AG09319 (cell line): ENCODE measurements around the gene GNAO1.

Experiments
- DNase-seq: peaks from one replicate; pipeline ENCODE4 v3.0.0-alpha.2; 2010; ENCODE audit warnings: low read depth; ENCODE audit errors: extremely low read depth
- TF ChIP-seq, protein P1 (sequence below): IDR thresholded peaks from 2 replicates; pipeline ENCODE4 v1.5.1; 2011; ENCODE audit warnings: low read depth, mild to moderate bottlenecking, inconsistent platforms, low read length, moderate library complexity

Gene GNAO1

DNA sequence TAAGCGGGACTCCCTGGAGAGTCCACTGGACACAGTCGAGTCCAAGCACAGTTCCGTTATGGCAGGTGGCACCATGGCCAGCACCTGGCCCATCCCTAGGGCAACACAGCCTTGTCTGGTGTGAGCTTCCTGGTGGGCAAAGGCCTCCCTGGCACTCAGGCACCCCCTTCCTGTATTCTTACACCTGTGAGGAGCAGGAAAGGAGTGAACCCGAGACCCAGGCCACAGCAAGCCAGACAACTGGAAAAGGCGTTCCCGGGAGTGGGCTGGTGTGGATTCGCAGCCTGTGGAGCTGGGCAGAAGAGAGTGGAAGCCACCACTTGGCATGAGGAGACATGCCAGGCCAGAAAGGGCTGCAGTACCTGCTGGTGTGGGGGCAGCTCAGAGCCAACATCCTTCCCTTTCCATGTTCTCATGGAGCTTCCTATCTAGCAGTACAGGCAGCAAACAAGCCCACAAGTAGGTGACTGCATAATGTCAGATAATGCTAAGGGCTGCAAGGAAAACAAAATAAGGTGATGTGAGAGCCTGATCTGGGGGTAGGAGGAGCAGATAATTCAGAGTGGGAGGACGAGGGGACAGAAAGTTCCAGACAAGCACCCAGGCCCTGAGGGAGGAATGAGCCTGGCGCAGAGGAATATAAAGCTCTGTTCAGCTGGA lies 87.0 kb downstream of the GNAO1 start:
- TF ChIP-seq, protein P1, sequence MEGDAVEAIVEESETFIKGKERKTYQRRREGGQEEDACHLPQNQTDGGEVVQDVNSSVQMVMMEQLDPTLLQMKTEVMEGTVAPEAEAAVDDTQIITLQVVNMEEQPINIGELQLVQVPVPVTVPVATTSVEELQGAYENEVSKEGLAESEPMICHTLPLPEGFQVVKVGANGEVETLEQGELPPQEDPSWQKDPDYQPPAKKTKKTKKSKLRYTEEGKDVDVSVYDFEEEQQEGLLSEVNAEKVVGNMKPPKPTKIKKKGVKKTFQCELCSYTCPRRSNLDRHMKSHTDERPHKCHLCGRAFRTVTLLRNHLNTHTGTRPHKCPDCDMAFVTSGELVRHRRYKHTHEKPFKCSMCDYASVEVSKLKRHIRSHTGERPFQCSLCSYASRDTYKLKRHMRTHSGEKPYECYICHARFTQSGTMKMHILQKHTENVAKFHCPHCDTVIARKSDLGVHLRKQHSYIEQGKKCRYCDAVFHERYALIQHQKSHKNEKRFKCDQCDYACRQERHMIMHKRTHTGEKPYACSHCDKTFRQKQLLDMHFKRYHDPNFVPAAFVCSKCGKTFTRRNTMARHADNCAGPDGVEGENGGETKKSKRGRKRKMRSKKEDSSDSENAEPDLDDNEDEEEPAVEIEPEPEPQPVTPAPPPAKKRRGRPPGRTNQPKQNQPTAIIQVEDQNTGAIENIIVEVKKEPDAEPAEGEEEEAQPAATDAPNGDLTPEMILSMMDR: no peak
- DNase-seq: no peak

DNA sequence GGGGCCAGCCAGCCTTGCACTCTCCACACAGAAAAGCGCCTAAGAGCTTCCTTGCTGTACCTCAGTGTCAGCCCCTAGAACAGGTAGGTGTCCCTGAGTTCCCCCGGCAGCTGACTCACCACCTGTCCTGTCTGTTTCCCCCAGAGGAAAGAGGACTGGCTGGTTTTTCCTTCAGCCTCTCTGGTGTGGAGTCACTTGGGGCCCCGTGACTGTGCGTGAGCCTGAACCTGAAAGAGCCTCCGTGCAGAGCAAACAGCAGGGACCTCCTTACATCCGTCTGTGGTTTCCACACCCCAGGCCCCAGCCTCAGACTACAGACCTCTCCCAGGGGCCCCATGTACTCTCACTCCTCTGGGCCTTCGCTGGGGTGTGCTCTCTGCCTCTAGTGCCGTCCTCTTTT lies 87.8 kb downstream of the GNAO1 start:
- DNase-seq: no peak
- TF ChIP-seq, protein P1: no peak

DNA sequence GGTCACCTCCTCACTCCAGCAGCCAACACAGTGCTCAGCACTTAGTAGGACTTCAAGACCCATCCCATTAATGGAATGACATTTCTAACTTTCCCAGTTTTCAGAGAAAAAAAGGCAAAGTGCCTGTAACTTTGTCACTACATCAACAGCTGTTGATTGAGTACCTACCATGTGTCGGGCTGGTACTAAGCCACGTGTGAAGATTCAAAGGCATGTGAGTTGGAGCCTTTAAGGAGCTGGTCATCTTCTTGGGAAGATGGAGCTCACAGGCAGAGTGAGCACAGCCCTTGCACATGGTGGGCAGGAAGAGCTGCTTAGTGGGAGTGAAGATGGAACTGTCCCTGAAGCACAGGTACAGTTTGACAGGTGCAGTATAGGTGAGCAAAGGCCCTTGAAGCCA lies 88.6 kb downstream of the GNAO1 start:
- no peak for DNase-seq
- TF ChIP-seq, protein P1: no peak

- TF ChIP-seq, protein P1: peak; percentile 39
- no peak for DNase-seq
Measured at GRCh38 chr16:56281249-56281805, 90.0 kb downstream of the GNAO1 start.

DNA sequence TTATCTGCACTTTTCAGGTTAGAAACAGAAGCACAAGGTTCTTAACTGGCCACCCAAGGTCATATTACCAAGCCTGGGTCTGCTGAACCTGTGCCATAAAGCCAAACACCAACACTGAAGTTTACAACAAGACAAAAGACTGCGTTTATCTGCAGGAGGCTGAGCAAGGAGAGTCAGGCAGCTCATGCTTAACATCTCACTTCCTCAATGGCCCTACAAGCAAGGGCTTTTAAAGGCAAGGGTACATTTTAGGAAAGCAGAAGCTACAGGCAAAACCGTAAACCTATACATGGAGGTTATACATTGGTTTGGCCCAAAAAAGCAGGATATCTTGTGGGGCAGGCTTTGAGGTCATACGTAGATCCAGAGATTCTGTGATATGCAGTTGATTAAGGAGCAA lies 91.2 kb downstream of the GNAO1 start:
- TF ChIP-seq, protein P1: no peak
- no peak for DNase-seq

DNA sequence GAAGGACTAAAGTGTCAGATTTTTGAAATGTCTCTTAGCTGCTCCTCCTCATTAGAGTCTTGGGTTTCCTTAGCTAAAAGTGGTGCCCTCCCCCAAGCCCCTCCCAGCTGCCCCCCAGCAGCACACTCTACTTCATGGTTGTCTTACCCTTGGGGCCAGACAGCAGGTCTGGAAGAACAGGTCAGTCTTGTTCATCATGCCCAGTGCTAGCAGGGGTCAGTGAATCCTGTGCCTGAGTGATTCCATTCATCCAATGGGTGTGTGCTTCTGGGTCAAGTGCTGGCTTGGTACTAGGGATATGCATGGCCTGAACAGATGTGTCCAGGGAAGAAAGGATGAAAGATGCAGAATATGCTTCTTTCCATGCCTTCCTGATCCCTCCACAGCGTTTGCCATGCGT lies 93.2 kb downstream of the GNAO1 start:
- no peak for DNase-seq
- TF ChIP-seq, protein P1: no peak

DNA sequence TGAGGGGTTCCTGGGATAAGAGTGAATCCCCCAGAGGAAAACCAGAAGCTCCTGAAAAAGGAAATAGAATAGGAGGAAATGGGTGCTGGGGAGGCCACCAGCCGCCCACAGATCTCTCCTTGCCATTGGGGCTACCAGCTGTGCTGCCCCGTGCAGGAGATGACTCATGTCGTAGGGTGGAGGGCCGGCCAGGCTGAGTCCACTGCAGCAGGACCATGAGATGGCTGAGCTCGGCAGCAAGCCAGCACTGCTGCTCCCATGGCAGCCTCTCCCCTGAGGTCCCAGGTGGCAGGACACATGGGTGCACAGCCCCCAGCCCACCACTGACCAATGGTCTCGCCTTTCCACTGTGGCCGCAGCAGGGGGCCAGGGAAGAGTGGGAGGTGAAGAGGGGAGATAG lies 95.5 kb downstream of the GNAO1 start:
- no peak for DNase-seq

More for the DNA sequence above, 95.5 kb downstream of the GNAO1 start:
- TF ChIP-seq, protein P1: no peak
